ENCODE data around the gene GRIP2. TPM values are rescaled to one million over a fixed set of nuclear protein-coding genes. Genes with fewer than 3 reads are reported as not detected.

GRIP2 gene
- total and polyA plus RNA-seq, 2 of the 4 experiments (the other 2 are of a cell fraction): 0.05 TPM; not detected in 1

- Histone ChIP-seq H3K4me1 (ENCODE audit: control insufficient read depth, insufficient read depth, low read length) (no peaks in the 10 kb centered on the region), H4K20me1 (ENCODE audit: insufficient read depth, low read length) (no peaks in the 10 kb centered on the region), H2BK20ac (ENCODE audit: low read depth, low read length) (no peak overlapping the region), H3K23ac (ENCODE audit: low read depth, low read length) (no peak overlapping the region), H2AFZ (replicated peaks; ENCODE audit: low read length, poor library complexity) (no peak overlapping the region), H2BK15ac (ENCODE audit: low read depth, low read length) (no peak overlapping the region), H3K56ac (ENCODE audit: extremely low read depth, insufficient read depth, low read length) (no peak overlapping the region), H4K8ac (ENCODE audit: low read depth in 2 of 2, low read length in 2 of 2) (no peak overlapping the region), H3K27ac (ENCODE audit: insufficient read depth, low read length) (no peak overlapping the region), H2AK5ac (ENCODE audit: low read depth, low read length) (no peak overlapping the region), H3K4me3 (ENCODE audit: insufficient read depth, low read depth, low read length) (no peak overlapping the region), H2AK9ac (replicated peaks; ENCODE audit: low read depth, low read length, poor library complexity) (no peak overlapping the region), H3K79me1 (ENCODE audit: low read depth in 1 of 2, low read length in 2 of 2) (no peaks in the 10 kb centered on the region), H3K4me2 (ENCODE audit: low read depth, low read length) (no peak overlapping the region), H3K18ac (ENCODE audit: low read depth, low read length) (no peak overlapping the region), H3K4ac (ENCODE audit: low read depth, low read length) (no peak overlapping the region), H3K36me3 (ENCODE audit: control insufficient read depth, insufficient read depth, low read length) (no peaks in the 10 kb centered on the region), H3K9ac (ENCODE audit: low read depth, low read length) (no peak overlapping the region), H3K14ac (replicated peaks; ENCODE audit: low read depth, low read length) (no peak overlapping the region), H2BK5ac (ENCODE audit: low read depth, low read length, poor library complexity, severe bottlenecking) (no peak overlapping the region), H3K9me3 (ENCODE audit: control insufficient read depth, insufficient read depth, low read length) (peaks cover 10% of the 10 kb centered on the region), H4K91ac (ENCODE audit: insufficient read depth, low read depth, low read length) (no peak overlapping the region), H4K5ac (ENCODE audit: low read depth, low read length) (no peak overlapping the region), H3K9me1 (ENCODE audit: insufficient read depth, low read length) (no peaks in the 10 kb centered on the region), H3K27me3 (ENCODE audit: control insufficient read depth, insufficient read depth, low read length) (peaks cover 14% of the 10 kb centered on the region), H2BK120ac (ENCODE audit: low read depth, low read length) (no peak overlapping the region)
- ChIA-PET CTCF (interaction anchor here (0.8 kb wide), 1 partner anchor 31 kb away, joined by 5 read pairs; no protein-coding TSS in a partner anchor), POLR2A (ENCODE audit: unreplicated experiment) (no interaction called here)
- 91% methylated on average over 7 of the region's 12 CpGs; no CpG with 5 or more reads in 1 of the 2 experiments for WGBS, 2 experiments (ENCODE audit: extremely low coverage in 2 of 2, insufficient read length in 1 of 2)
- BruUV-seq (replicated peaks): no TSS peak
- in situ Hi-C loops (cut with MboI; ENCODE audit: low sequenced_read_pairs): loop anchor here (10.0 kb wide), 1 partner anchor 422 kb away; no protein-coding TSS in a partner anchor
- ATAC-seq (ENCODE audit: low read depth) (no peak), DNase-seq (no peak)
- intact Hi-C loops (cut with micrococcal nuclease): no loop called here
- dilution Hi-C loops (cut with HindIII; ENCODE audit: low sequenced_read_pairs, unreplicated experiment): no loop called here
- TF ChIP-seq MAFK (IDR thresholded peaks at IDR 0.05; ENCODE audit: low read depth, low read length): no peak
- no peak for TF ChIP-seq RFX5 (IDR thresholded peaks at IDR 0.05; ENCODE audit: low read depth, low read length)
- no peak for TF ChIP-seq MXI1 (IDR thresholded peaks at IDR 0.05; ENCODE audit: borderline replicate concordance, low read depth, low read length)
- TF ChIP-seq, protein P1, sequence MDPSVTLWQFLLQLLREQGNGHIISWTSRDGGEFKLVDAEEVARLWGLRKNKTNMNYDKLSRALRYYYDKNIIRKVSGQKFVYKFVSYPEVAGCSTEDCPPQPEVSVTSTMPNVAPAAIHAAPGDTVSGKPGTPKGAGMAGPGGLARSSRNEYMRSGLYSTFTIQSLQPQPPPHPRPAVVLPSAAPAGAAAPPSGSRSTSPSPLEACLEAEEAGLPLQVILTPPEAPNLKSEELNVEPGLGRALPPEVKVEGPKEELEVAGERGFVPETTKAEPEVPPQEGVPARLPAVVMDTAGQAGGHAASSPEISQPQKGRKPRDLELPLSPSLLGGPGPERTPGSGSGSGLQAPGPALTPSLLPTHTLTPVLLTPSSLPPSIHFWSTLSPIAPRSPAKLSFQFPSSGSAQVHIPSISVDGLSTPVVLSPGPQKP (IDR thresholded peaks at IDR 0.05; ENCODE audit: borderline replicate concordance, low read depth, low read length): no peak
- no peak for TF ChIP-seq POLR2A (IDR thresholded peaks at IDR 0.05; ENCODE audit: low read depth, low read length)
- no peak for TF ChIP-seq SMC3 (IDR thresholded peaks at IDR 0.05; ENCODE audit: low read depth, low read length)
- TF ChIP-seq CEBPB (IDR thresholded peaks at IDR 0.05; ENCODE audit: low read depth, low read length): no peak
- no peak for TF ChIP-seq FOS (IDR thresholded peaks at IDR 0.05; ENCODE audit: low read depth, low read length)
- TF ChIP-seq RAD21 (IDR thresholded peaks at IDR 0.05; ENCODE audit: low read length): no peak
- TF ChIP-seq, protein P2, sequence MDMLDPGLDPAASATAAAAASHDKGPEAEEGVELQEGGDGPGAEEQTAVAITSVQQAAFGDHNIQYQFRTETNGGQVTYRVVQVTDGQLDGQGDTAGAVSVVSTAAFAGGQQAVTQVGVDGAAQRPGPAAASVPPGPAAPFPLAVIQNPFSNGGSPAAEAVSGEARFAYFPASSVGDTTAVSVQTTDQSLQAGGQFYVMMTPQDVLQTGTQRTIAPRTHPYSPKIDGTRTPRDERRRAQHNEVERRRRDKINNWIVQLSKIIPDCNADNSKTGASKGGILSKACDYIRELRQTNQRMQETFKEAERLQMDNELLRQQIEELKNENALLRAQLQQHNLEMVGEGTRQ (IDR thresholded peaks at IDR 0.05; ENCODE audit: low read depth, low read length): no peak
- TF ChIP-seq BHLHE40 (IDR thresholded peaks at IDR 0.05; ENCODE audit: low read depth, low read length): no peak
- TF ChIP-seq CHD1 (IDR thresholded peaks at IDR 0.05; ENCODE audit: low read depth, low read length): no peak
- no peak for TF ChIP-seq NFE2L2 (IDR thresholded peaks at IDR 0.05; ENCODE audit: low read depth, low read length)
- TF ChIP-seq, protein P3, sequence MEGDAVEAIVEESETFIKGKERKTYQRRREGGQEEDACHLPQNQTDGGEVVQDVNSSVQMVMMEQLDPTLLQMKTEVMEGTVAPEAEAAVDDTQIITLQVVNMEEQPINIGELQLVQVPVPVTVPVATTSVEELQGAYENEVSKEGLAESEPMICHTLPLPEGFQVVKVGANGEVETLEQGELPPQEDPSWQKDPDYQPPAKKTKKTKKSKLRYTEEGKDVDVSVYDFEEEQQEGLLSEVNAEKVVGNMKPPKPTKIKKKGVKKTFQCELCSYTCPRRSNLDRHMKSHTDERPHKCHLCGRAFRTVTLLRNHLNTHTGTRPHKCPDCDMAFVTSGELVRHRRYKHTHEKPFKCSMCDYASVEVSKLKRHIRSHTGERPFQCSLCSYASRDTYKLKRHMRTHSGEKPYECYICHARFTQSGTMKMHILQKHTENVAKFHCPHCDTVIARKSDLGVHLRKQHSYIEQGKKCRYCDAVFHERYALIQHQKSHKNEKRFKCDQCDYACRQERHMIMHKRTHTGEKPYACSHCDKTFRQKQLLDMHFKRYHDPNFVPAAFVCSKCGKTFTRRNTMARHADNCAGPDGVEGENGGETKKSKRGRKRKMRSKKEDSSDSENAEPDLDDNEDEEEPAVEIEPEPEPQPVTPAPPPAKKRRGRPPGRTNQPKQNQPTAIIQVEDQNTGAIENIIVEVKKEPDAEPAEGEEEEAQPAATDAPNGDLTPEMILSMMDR (conservative IDR thresholded peaks at IDR 0.05; ENCODE audit: low read depth, low read length): no peak
- no peak for TF ChIP-seq MAZ (IDR thresholded peaks at IDR 0.05; ENCODE audit: borderline replicate concordance, low read depth, low read length)
- no peak for TF ChIP-seq RCOR1 (IDR thresholded peaks at IDR 0.05; ENCODE audit: insufficient replicate concordance, low read length)
Measured at GRCh38 chr3:14503033-14503705, 37.0 kb downstream of the GRIP2 start.

Data from IMR-90 (cell line).